ENCODE data around the gene NUFIP2. TPM values are rescaled to one million over a fixed set of nuclear protein-coding genes. Genes with fewer than 3 reads are reported as not detected.

Gene NUFIP2
- total RNA-seq, 4 donors from 2014 or later, result 29.1 to 36.3 (median 33.8) TPM

- 72 to 76% methylated on average over 2 to 3 of the region's 3 CpGs for WGBS, 2 donors (ENCODE audit: low coverage in 1 of 2)
- H3K27ac ChIP-seq, result no peak overlapping the region
Observed at GRCh38 chr17:29331075-29331707, 37.2 kb upstream of the NUFIP2 start.

DNA sequence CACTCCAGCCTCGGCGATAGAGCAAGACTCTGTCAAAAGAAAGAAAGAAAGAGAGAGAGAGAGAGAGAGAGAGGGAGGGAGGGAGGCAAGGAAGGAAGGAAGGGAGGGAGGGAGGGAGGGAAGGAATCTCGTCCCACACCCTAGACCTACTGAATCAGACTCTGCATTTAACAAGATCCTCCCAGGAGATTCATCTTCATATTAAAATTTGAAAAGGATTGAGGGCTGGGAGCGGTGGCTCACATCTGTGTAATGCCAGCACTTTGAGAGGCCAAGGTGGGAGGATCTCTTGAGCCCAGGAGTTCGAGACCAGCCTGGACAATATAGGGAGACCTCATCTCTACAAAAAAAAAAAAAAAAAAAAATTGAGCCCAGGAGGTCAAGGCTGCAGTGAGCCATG lies 33.5 kb upstream of the NUFIP2 start:
- 28 to 52% methylated on average over 3 to 4 of the region's 5 CpGs for WGBS, 2 donors (ENCODE audit: low coverage in 1 of 2)
- no peak overlapping the region for H3K4me3 ChIP-seq

More at GRCh38 chr17:29331075-29331707, 37.2 kb upstream of the NUFIP2 start:
- H3K9me3 ChIP-seq, result no peaks in the 10 kb centered on the region
- TF ChIP-seq EP300 (IDR thresholded peaks at IDR 0.05) (no peak), POLR2A (IDR thresholded peaks at IDR 0.05) (no peak), POLR2AphosphoS5 (IDR thresholded peaks at IDR 0.05) (no peak)
- TF ChIP-seq, protein P1, sequence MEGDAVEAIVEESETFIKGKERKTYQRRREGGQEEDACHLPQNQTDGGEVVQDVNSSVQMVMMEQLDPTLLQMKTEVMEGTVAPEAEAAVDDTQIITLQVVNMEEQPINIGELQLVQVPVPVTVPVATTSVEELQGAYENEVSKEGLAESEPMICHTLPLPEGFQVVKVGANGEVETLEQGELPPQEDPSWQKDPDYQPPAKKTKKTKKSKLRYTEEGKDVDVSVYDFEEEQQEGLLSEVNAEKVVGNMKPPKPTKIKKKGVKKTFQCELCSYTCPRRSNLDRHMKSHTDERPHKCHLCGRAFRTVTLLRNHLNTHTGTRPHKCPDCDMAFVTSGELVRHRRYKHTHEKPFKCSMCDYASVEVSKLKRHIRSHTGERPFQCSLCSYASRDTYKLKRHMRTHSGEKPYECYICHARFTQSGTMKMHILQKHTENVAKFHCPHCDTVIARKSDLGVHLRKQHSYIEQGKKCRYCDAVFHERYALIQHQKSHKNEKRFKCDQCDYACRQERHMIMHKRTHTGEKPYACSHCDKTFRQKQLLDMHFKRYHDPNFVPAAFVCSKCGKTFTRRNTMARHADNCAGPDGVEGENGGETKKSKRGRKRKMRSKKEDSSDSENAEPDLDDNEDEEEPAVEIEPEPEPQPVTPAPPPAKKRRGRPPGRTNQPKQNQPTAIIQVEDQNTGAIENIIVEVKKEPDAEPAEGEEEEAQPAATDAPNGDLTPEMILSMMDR (IDR thresholded peaks at IDR 0.05), result no peak
- H3K4me1 ChIP-seq, result no peaks in the 10 kb centered on the region
- H3K4me3 ChIP-seq, result no peak overlapping the region
- H3K27me3 ChIP-seq, result no peaks in the 10 kb centered on the region
- no peak for ATAC-seq
- H3K36me3 ChIP-seq, result no peaks in the 10 kb centered on the region

GRCh38 chr17:29326023-29326813 lies 32.3 kb upstream of the NUFIP2 start:
- 90% methylated on average over 3 to 4 of the region's 6 CpGs for WGBS, 2 donors (ENCODE audit: low coverage in 1 of 2)
- Histone ChIP-seq H3K4me3 (no peak overlapping the region), H3K36me3 (no peaks in the 10 kb centered on the region), H3K9me3 (no peaks in the 10 kb centered on the region), H3K27me3 (no peaks in the 10 kb centered on the region), H3K4me1 (no peaks in the 10 kb centered on the region), H3K27ac (no peak overlapping the region)
- no peak for ATAC-seq
- TF ChIP-seq, protein P1 (IDR thresholded peaks at IDR 0.05), result no peak
- TF ChIP-seq EP300 (IDR thresholded peaks at IDR 0.05) (no peak), POLR2AphosphoS5 (IDR thresholded peaks at IDR 0.05) (no peak), POLR2A (IDR thresholded peaks at IDR 0.05) (no peak)

More for the DNA sequence above, 33.5 kb upstream of the NUFIP2 start:
- Histone ChIP-seq H3K9me3 (no peaks in the 10 kb centered on the region), H3K4me1 (no peaks in the 10 kb centered on the region), H3K27ac (no peak overlapping the region), H3K27me3 (no peaks in the 10 kb centered on the region), H3K36me3 (no peaks in the 10 kb centered on the region)
- no peak for ATAC-seq
- no peak for TF ChIP-seq EP300 (IDR thresholded peaks at IDR 0.05)
- TF ChIP-seq, protein P1 (IDR thresholded peaks at IDR 0.05), result no peak
- no peak for TF ChIP-seq POLR2AphosphoS5 (IDR thresholded peaks at IDR 0.05)
- no peak for TF ChIP-seq POLR2A (IDR thresholded peaks at IDR 0.05)

GRCh38 chr17:29322363-29322762 lies 28.4 kb upstream of the NUFIP2 start:
- 66 to 90% methylated on average over 2 of the region's 2 CpGs for WGBS, 2 donors (ENCODE audit: low coverage in 1 of 2)
- no peak for TF ChIP-seq POLR2AphosphoS5 (IDR thresholded peaks at IDR 0.05)
- TF ChIP-seq EP300 (IDR thresholded peaks at IDR 0.05), result no peak
- TF ChIP-seq, protein P1 (IDR thresholded peaks at IDR 0.05), result no peak
- no peak for TF ChIP-seq POLR2A (IDR thresholded peaks at IDR 0.05)
- no peak for ATAC-seq
- Histone ChIP-seq H3K9me3 (no peaks in the 10 kb centered on the region), H3K4me1 (no peaks in the 10 kb centered on the region), H3K36me3 (no peaks in the 10 kb centered on the region), H3K4me3 (no peak overlapping the region), H3K27ac (no peak overlapping the region), H3K27me3 (no peaks in the 10 kb centered on the region)
